ENCODE results near the gene NUP133. TPM values are rescaled to one million over a fixed set of nuclear protein-coding genes. Genes with fewer than 3 reads are reported as not detected.

The NUP133 gene
- total RNA-seq, 4 donors from 2014 or later: 21.9 to 31.6 (median 26.9) TPM

GRCh38 chr1:229550812-229551567 is 42.8 kb upstream of the NUP133 start:
- intact Hi-C loops (cut with DNase I; ENCODE audit: low total_unique reads): no loop called here
- TF ChIP-seq CTCF (IDR thresholded peaks at IDR 0.05) (no peak), POLR2A (IDR thresholded peaks at IDR 0.05) (no peak)
- H3K4me3 ChIP-seq (ENCODE audit: low read depth, poor library complexity, severe bottlenecking): no peak overlapping the region
- 62 to 63% methylated on average over 3 of the region's 3 CpGs for WGBS, 2 donors
- DNase-seq (ENCODE audit: low spot score in 2 of 2): no peak

GRCh38 chr1:229547542-229547941 is 39.4 kb upstream of the NUP133 start:
- no peak overlapping the region for H3K4me3 ChIP-seq (ENCODE audit: low read depth, poor library complexity, severe bottlenecking)
- intact Hi-C loops (cut with DNase I; ENCODE audit: low total_unique reads): no loop called here
- DNase-seq (ENCODE audit: low spot score in 2 of 2): peak in 1 of 2 donors; percentile 53
- TF ChIP-seq CTCF (IDR thresholded peaks at IDR 0.05) (no peak), POLR2A (IDR thresholded peaks at IDR 0.05) (no peak)
- 93 to 97% methylated on average over 7 of the region's 7 CpGs for WGBS, 2 donors

- H3K4me3 ChIP-seq (ENCODE audit: low read depth, poor library complexity, severe bottlenecking): no peak overlapping the region
- WGBS, 2 donors: 96 to 100% methylated on average over 1 of the region's 1 CpG
- TF ChIP-seq CTCF (IDR thresholded peaks at IDR 0.05): no peak
- no peak for TF ChIP-seq POLR2A (IDR thresholded peaks at IDR 0.05)
- no peak for DNase-seq (ENCODE audit: low spot score in 2 of 2)
- intact Hi-C loops (cut with DNase I; ENCODE audit: low total_unique reads): no loop called here
Observed at GRCh38 chr1:229544587-229544986, 36.4 kb upstream of the NUP133 start.

GRCh38 chr1:229539863-229540506 is 31.8 kb upstream of the NUP133 start:
- TF ChIP-seq CTCF (IDR thresholded peaks at IDR 0.05): no peak
- no peak for TF ChIP-seq POLR2A (IDR thresholded peaks at IDR 0.05)
- intact Hi-C loops (cut with DNase I; ENCODE audit: low total_unique reads): no loop called here
- DNase-seq (ENCODE audit: low spot score in 2 of 2): peak in 1 of 2 donors; percentile 23
- 92 to 98% methylated on average over 6 of the region's 6 CpGs for WGBS, 2 donors
- H3K4me3 ChIP-seq (ENCODE audit: low read depth, poor library complexity, severe bottlenecking): no peak overlapping the region

GRCh38 chr1:229538945-229539344 is 30.8 kb upstream of the NUP133 start:
- no peak overlapping the region for H3K4me3 ChIP-seq (ENCODE audit: low read depth, poor library complexity, severe bottlenecking)
- WGBS, 2 donors: 73 to 84% methylated on average over 5 of the region's 5 CpGs
- peak in 1 of 2 donors; percentile 4 for DNase-seq (ENCODE audit: low spot score in 2 of 2)
- intact Hi-C loops (cut with DNase I; ENCODE audit: low total_unique reads): no loop called here
- TF ChIP-seq CTCF (IDR thresholded peaks at IDR 0.05) (no peak), POLR2A (IDR thresholded peaks at IDR 0.05) (no peak)

Measured in lower leg skin (tissue), 4 donors.